Measurements from ENCODE around the gene ZNF385C. TPM values are rescaled to one million over a fixed set of nuclear protein-coding genes. Genes with fewer than 3 reads are reported as not detected.

The ZNF385C gene
- total RNA-seq, 1 donor from 2014 or later: not detected

- no peak for TF ChIP-seq CTCF (conservative IDR thresholded peaks at IDR 0.05; ENCODE audit: low read depth, low read length)
- H3K4me3 ChIP-seq (ENCODE audit: low read depth, low read length): no peak within 1 kb of the TSS
- no peak for DNase-seq (ENCODE audit: low read depth)
These were observed 24.4 kb upstream of the ZNF385C start, which contains the start of gene HSPB9 for GRCh38 chr17:42122371-42123303. Gene HSPB9, plus strand, starts transcription at chr17:42122804. Its CDS starts 47 bp downstream, at chr17:42122851.

- TF ChIP-seq CTCF (conservative IDR thresholded peaks at IDR 0.05; ENCODE audit: low read depth, low read length): no peak
- DNase-seq (ENCODE audit: low read depth): no peak
These were observed 22.8 kb upstream of the ZNF385C start, which contains the start of gene KAT2A for GRCh38 chr17:42120770-42121769. Gene KAT2A, minus strand, starts transcription at chr17:42121367. Its CDS starts 63 bp downstream, at chr17:42121304.

GRCh38 chr17:42120161-42120769 is 22.0 kb upstream of the ZNF385C start:
- no peak for TF ChIP-seq CTCF (conservative IDR thresholded peaks at IDR 0.05; ENCODE audit: low read depth, low read length)
- DNase-seq (ENCODE audit: low read depth): no peak
- peak overlapping the region; percentile 65 for H3K4me3 ChIP-seq (ENCODE audit: low read depth, low read length)

More at GRCh38 chr17:42120770-42121769, 22.8 kb upstream of the ZNF385C start, which contains the start of gene KAT2A:
- peak within 1 kb of the TSS; percentile 65 for H3K4me3 ChIP-seq (ENCODE audit: low read depth, low read length)

- H3K4me3 ChIP-seq (ENCODE audit: low read depth, low read length): no peak overlapping the region
- no peak for DNase-seq (ENCODE audit: low read depth)
- no peak for TF ChIP-seq CTCF (conservative IDR thresholded peaks at IDR 0.05; ENCODE audit: low read depth, low read length)
These were observed 21.0 kb upstream of the ZNF385C start for GRCh38 chr17:42119301-42119700.

- no peak for DNase-seq (ENCODE audit: low read depth)
- H3K4me3 ChIP-seq (ENCODE audit: low read depth, low read length): no peak overlapping the region
These were observed 20.3 kb upstream of the ZNF385C start for GRCh38 chr17:42118545-42118944.

More at GRCh38 chr17:42118545-42118944, 20.3 kb upstream of the ZNF385C start:
- peak; percentile 72 for TF ChIP-seq CTCF (conservative IDR thresholded peaks at IDR 0.05; ENCODE audit: low read depth, low read length)

Measured in epithelial cell of proximal tubule (primary cell).